NCI-H748 (cell line): ENCODE results near the gene PTPA.
"Not testable (repeated sequence)": the region's sequence is repeated elsewhere in the genome, so short reads cannot be mapped to it uniquely, and the experiment has no call there.

ENCODE experiments used
- DNase-seq: peaks from one replicate; lab custom pipeline; 2025; ENCODE audit not compliant: unreplicated experiment; lab: John Stamatoyannopoulos, UW

The PTPA gene

DNA sequence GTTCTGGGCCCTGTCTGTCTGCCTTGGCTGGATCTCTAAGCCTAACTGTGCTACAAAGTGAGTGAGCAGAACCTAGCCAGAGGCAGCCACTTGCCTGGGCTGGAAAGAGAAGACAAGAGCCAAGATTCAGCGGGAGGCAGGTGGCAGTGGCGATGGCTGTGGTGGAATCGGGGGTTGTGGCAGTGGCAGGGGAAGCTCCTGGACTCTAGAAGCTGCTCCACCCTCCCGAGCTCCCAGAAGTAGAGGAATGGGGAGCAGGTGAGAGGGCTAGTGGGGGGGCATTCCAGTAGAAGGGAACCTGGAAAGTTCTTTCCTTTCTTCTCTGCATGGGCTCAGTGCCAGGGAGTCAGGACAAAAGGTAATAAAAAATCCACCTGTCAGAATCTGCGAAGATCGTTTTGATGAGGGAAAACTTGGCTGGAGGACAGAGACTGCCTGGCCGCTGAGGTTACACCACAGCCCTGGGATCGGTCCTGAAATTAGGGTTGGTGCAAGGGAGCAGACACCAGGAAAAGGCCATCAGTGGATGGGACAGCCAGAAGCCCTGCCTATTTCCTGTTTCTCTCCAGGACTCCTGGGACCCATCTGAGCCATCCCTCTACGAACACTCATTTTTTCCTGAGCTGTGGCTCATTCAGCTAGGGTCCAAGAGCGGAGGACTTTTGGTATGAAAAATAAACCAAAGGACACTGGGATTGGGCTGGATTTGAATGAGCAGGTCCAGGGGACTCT is 2.2 kb upstream of the PTPA start:
- DNase-seq = no peak

DNA sequence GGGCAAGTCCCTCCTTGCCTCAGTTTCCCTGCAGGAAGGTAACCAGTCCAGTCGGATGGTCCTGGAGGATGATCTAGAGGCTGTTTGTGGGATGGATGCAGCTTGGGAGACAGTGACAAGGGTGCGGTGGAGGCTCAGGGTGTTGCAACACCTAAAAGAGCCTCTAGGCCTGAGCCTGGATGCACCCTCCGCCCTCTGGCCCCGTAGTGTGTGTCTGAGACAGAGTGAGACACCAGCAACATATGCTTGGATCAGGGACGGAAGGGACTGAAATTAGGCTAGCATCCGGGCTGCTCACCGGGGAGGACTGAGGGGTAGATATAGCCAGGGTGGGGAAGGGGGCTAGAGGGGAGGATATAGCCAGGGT is 1.7 kb upstream of the PTPA start:
- DNase-seq = no peak

DNA sequence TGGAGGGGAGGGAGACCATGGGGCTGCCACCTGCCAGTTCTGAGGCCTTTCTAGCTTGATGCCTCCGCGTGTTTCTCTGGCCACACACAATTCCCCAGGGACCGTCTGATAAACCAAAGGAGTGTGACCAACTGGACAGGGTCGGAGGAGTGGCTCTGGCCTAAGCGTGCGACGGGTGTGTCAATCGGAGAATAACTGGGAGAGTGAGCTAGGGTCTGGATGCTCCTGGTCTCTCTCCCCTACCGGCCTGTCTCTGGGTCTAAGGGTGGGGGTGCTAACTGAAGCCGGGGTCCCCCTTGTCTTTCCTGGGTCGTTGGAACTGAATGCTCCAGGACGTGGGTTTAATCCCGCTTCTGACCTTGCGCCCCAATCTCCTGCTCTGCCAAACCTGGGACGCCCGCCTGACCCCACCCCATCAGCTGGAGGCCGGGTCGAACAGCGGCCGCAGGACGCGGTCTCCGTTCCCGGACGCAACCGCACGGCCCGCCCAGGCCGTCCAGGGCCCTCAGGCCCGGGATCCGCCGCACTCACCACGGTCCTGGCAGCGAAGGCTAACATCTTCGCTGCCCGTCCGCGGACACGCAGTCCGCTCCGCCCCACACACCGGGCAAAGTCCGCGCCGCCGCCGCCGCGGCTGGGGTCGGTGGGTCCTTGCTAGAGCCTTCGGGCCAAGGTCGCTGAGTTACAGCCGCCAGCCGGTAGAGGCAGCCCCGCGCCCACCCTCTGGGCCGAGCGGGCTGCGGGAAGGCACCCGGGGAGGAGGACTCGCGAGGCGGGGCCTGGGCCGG is 1.1 kb upstream of the PTPA start:
- DNase-seq = no peak

DNA sequence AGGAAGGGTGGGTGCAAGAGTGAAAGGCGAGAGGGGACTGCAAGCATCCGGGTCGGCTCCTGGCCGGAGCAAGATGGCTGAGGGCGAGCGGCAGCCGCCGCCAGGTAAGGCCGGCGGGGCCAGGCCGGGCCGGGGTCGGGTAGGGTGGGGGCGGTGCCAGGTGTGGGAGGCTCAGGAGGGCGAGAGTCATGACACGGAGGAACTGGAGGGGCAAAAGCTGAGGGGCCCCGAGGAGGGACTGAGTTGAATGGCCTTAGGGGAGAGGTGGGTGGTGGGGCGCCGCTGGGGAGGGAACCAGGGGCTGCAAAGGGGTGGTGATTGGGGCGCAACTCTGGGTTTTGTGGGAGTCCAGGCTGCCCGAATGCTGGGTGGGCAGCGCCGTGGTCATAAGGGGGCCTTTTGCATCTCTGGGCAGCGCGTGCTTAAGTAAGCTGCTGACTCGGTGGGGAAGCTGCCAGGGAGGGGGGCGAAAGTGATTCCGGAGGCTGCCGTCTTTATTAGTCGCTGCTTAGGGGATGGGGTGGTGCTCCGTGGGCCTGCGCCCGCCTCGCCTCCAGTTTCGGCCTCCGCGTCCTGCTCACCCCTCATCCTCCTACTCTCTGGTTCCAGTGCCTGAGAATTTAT is 425 bp downstream of the PTPA start:
- DNase-seq = peak; percentile 54

DNA sequence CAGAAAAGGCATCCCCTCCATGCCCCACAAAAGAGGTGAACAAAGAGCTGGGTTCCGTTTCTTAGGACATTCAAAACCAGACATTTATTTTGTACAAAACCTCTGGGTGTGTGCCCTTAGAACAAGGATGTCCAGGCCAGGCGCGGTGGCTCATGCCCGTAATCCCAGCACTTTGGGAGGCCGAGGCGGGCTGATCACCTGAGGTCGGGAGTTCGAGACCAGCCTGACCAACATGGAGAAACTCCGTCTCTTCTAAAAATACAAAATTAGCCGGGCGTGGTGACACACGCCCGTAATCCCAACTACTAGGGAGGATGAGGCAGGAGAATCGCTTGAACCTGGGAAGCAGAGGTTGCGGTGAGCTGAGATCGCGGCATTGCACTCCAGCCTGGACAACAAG is 1.3 kb downstream of the PTPA start:
- not testable (repeated sequence) for DNase-seq

DNA sequence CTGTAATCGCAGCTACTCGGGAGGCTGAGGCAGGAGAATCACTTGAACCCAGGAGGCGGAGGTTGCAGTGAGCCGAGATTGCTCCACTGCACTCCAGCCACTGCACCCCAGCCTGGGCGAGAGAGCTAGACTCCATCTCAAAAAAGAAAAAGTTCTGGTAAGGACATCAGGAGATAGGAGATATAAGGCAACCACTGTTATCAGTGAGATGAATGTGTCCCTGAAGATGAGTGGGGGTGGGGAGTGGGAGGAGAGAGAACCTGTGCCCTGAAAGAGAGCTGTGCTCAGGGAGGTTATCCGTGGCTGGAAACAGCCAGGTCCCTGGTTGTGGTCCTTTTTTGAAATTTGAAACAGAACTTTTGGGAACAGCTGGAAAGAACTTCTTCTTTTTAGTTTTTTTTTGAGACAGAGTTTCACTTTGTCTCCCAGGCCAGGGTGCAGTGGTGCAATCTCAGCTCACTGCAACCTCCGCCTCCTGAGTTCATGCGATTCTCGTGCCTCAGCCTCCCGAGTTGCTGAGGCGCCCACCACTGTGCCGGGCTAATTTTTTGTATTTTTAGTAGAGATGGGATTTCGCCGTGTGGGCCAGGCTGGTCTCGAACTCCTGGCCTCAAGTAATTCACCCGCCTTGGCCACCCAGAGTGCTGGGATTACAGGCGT is 2.6 kb downstream of the PTPA start:
- no peak for DNase-seq

DNA sequence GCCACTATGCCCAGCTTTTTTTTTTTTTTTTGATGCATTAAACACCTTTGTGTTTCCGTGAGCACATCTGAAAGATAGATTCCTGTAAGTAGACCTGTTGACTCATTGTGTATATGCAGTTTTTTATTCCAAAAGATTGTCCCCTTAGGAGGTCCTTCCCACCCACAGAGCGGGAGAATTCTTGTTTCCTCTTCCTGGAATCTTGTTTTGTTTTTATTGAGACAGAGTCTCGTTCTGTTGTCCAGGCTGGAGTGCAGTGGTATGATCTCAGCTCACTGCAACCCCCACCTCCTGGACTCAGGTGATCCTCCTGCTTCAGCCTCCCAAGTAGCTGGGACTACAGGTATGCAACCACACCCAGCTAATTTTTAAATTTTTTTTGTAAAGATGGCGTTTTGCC is 7.6 kb downstream of the PTPA start:
- no peak for DNase-seq

DNA sequence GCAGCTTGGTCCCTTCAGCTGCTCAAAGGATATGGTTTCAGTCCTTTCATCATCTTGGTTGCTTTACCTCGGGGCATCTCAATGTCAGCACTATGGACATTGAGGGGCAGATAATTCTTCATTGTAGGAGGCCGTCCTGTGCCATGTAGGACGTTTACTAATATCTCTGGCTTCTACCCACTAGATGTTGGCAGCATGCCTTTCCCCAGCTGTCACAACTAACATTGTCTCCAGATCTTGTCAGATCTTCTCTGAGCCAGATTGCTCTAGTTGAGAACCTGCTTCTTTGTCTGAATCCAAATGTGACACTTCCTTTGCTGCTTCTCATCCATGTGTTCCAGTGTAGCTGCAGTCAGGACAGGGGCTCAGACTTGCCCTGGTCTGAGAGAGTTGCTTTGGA is 10.3 kb downstream of the PTPA start:
- DNase-seq = no peak

DNA sequence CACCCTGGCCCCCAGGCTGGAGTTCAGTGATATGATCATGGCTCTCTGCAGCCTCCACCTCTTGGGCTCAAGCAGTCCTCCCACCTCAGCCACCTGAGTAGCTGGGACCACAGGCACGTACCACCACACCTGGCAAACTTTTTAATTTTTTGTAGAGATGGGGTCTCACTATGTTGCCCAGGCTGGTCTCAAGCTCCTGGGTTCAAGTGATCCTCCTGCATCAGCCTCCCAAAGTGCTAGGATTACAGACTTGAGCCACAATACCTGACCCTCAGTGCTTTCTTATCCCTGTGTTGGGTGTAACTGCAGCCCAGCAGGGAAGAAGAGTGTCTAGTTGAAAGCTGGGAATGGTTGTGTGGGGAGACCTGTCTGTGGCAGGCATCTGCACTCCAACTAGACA is 10.9 kb downstream of the PTPA start:
- no peak for DNase-seq

DNA sequence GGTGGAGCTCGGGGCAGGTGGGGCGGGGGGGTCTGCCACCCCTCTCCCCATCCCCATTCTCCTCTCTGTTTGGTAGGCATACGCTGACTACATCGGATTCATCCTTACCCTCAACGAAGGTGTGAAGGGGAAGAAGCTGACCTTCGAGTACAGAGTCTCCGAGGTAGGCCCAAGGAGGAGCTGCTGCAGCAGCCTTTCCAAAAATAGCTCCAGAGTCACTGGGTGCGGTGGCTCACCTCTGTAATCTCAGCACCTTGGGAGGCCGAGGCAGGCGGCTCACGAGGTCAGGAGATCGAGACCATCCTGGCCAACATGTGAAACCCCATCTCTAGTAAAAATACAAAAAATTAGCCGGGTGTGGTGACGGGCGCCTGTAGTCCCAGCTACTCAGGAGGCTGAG is 11.8 kb downstream of the PTPA start:
- DNase-seq = not testable (repeated sequence)

DNA sequence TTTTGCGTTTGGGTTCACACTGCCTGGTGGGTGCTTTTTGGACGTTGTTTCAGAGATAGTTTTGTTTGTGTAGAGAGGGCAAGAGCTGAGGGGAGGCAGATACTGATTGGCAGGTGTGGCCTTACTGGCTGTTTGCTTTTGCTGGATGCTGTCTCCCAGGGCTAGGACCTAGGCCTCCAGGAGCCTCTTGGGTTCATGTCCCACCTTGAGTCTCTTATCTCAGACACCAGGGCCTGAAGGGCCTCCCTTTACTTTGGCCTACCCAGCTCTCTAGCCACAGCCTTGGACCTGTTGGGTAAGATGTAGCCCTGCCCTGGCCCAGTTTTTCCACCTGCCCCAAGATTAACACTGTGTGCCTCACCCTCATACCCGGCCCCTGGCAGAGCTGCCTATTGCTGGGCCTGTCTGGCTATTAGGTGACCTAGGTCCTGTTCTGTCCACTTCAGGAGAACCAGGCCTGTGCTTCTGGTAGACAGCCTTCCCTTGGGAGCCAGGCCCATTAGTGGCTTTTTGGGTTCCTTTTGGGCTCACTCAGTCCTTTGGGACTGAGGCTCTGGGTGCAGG is 13.4 kb downstream of the PTPA start:
- DNase-seq = no peak

DNA sequence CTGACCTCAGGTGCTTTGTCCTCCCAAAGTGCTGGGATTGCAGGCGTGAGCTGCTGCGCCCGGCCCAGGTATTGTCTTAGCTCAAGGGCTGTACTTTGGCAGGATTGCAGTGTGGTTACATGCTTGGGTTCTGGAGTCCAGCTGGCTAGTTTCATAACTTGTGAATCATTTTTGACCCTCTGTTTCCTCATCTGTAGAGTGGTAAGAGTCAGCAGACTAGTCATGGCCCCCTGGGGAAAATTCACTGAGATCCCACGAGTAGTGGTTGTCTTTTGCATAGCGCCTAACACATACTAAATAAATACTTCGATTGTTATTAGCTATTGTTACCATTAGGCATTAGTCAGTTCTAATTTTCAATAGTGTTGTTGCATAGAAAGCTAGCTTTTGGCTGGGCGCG is 14.3 kb downstream of the PTPA start:
- no peak for DNase-seq

DNA sequence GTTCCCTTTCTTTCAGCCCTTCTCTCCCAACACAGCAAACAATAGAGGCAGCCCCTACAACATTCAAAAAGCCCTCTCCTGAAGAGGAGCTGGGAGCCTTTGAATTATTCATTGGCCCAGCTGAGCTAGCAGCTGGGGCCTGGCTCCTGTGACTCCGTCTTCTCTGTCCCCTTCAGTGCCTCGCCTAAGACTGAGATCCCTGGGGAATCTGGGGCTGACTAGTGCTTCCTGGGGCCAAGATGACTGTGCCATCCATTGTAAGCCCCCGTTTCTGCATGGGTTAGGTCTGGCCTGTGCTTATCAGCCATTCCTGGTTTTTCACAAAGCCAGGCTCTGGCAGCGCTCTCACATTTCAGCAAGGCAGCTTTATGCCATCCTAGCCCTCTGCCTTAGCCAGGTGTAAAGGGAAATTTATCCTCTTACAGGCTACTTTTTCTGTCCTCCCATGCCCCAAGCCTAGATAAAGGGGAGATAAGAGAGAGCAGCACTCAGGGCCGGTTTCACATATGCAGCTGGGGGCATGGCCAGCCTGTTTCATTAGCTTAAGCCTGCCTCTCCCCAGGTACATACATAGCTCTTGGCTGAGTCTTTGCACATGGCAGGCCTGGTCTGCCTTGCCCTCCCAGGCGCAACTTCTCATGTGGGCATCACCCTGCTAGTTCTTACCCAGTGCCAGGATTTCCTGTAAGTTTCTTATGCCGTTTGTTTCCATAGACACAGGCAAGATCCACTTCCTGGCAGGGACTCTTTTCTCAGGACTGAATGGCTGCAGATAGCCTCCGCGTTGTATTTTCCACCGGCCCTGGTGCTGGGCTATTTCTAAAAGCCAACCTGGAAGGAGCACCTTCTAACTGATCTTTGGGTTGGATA is 15.8 kb downstream of the PTPA start:
- no peak for DNase-seq

DNA sequence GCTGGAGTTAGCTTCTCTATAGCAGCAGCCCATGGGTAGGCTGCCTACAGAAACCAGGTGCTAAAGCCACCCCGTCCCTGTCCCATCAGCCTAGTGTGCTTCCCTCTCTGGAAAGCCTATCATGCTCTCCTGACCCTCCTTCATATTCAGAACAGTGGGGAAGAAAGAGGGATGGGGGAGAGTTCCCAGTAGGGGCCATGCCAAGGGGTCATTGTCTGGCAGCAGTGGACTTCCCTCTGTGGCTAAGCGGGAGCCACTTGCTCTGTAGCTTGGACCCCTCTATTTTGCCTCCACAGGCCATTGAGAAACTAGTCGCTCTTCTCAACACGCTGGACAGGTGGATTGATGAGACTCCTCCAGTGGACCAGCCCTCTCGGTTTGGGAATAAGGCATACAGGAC is 17.5 kb downstream of the PTPA start:
- no peak for DNase-seq

DNA sequence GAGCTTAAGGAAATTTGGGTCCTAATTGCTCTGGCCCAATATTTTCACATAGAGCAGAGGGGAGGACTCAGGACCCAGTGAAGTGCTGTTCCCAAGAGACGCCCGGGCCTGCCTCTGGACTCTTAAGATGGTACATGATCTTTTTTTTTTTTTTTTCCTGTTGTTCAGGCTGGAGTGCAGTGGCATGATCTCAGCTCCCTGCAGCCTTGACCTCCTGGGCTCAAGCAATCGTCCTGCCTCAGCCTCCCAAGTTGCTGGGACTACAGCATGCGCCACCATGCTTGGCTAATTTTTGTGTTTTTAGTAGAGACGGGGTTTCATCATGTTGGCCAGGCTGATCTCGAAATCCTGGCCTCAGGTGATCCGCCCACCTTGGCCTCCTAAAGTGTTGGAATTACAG is 19.1 kb downstream of the PTPA start:
- DNase-seq = not testable (repeated sequence)

DNA sequence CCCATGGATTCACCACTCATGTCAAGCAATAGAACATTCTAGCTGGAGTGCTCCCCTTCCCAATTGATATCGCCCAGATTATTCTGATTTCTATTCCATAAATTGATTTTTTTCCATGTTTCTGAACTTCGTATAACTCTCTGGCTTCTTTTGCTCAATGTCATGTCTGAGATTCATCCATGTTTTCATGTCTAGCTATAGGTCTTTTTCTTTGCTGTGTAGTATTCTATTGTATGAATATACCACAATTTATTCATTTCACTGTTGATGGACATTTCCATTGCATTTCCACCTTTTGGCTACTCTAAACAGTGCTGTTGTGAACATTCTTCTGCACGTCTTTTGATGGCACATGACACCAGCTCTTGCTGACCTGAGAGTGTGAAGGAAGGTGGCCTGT is 19.6 kb downstream of the PTPA start:
- no peak for DNase-seq

DNA sequence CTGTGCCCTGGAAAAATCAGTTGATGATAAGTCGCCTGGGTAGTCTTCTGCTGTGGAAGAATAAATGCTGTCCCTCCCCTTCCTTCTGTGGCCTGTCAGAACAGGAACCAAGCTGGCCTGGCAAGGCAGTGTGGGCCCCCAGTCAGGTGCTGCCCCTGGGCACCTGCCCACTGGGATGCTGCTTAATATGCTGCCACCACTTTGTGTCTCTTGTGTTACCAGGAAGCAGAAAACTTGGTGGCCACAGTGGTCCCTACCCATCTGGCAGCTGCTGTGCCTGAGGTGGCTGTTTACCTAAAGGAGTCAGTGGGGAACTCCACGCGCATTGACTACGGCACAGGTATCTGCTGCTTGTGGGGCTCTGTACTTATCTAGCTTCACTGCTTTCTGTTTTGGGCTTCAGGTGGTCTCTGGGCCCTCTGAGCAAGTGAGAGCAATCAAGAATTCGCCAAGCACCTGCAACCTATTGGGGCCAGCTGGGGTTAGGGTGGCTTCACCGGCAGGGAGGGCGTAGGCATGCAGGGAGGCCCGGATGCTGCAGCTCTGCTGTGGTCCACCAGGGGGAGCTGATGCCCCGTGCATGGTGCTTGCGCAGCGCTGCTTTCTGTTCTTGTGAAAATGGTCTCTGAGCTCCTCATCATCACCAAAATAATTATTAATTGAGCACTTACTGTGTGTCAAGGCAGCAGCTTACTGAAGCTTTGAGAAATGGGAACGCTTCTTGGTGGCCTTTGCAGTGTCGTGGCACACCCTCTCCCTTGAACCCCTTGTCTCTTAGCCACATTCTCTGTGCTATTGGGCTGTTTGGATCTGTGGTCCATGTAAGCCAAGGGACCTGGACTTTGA is 20.3 kb downstream of the PTPA start:
- peak; percentile 43 for DNase-seq

DNA sequence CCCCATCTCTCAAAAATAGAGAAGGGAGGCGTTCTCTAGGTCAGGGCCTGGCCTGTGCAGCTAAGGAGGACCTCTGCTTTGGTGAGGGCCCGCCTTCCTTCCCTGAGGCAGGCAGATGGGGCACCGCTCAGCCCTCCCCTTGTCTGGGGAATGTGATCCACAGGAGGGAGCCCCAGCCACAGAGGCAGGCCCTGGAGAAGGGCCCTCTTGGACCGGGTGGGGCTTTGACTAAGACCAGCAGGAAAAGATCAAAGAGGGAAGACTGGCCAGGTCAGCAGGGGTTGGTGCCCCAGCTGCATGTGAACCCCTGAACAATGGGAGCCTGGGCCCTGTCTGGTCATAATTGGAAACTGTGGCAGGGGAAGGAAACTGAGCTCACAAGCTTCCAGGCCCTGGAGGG is 21.9 kb downstream of the PTPA start:
- DNase-seq = no peak

DNA sequence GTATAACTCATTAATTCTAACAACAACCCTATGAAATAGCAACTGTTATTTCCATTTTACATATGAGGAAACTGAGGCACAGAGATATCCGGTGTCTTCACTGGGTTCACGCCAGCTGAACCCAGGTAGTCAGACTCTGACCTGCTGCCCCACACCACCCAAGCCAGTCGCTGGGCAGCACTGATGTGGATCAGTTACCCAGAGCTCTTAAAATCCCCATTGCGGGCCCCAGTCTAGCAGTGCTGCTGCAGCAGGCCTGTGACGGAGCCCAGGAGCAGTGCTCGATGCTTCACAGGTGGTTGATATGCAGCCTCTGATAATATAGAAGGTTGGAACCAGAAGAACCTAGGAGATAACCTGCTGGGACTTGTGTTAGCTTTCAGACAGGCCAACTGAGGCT is 24.3 kb downstream of the PTPA start:
- no peak for DNase-seq
